Inflammatory macrophage (primary cell): ENCODE data around the gene MAPK8.
"Not testable (repeated sequence)": the region's sequence is repeated elsewhere in the genome, so short reads cannot be mapped to it uniquely, and the experiment has no call there.

Experiments used
- DNase-seq, 2 donors: peaks; one replicate each; pipeline ENCODE4 v3.0.0-alpha.2; 2020 to 2022

MAPK8 gene

DNA sequence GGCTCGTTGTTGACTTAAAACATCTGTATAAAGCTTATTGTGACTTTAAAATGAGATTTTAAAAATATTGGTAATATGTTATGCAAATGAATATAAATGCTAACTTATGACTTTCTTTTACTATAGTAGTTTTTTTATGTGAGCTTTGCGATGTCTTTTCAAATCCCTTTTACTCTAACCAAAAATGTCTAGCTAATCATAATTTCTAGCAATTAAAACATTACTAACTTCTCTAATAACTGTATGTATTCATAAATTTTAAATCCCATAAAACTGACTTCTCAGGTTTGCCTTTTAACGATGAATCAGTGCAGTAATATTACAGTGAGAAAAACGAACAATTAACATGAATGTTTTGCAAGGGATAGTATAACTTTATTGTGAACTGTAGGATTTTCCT lies 113.2 kb downstream of the MAPK8 start:
- no peak for DNase-seq

DNA sequence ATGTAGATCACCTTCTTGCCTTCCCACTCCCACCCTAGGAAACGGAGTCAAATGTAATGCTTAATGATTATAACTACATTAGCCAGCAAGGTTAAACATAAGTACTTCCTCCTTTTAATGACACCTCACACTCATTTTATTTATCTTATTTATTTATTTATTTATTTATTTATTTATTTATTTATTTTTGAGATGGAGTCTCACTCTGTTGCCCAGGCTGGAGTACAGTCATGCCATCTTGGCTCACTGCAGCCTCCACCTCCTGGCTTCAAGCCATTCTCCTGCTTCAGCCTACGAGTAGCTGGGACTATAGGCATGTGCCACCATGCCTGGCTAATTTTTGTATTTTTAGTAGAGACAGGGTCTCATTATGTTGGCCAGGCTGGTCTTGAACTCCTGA lies 115.4 kb downstream of the MAPK8 start:
- DNase-seq: not testable (repeated sequence)

DNA sequence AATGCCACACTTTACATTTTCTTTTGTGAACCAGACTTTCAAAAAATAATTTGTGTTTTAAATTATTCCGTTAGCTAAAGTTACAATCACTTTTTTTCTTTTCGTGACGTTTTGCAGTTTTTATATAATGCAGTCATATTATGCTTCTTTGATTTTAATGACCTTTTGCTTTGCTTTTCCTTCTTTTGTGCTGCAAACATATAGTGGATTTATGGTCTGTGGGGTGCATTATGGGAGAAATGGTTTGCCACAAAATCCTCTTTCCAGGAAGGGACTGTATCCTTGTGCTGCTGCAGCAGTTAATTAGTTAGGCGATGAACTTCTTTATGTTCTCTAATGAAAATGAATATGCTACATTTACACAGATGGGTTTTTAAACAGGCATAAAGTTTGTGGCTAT lies 117.4 kb downstream of the MAPK8 start:
- DNase-seq: no peak

DNA sequence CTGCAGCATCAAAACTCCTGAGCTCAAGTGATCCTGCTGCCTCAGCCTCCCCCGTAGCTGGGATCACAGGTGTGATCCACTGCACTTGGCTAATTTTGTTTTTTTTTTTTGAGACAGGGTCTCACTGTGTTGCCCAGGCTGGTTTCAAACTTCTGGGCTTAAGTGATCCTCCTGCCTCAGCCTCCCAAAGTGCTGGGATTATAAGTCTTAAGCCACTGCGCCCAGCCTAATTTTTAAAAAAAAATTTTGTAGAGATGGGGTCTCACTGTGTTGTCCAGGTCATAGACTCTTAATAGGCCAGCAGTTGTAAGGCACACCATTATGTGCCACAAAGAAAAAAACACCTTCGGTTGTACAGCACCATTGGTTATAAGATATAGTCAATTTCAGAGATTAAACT lies 122.4 kb downstream of the MAPK8 start:
- no peak for DNase-seq

DNA sequence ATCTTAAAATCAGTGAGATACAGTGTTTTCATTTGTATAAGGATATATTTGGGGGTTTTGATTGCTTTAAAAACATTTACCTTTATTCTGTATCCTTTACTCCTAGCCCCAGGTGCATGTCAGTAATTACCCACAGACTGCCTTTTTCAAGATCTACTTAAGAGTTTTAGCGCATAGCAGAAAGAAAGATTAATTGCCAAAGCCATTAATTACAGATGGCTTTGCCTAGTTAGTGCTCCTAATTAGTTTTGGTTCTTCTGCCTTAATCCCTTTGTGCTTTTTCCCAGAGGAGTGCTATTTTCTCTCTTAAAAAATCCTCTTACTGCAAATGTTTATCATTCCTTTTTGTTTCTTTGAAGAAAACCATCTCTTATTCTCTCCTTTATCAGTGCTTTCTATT lies 122.8 kb downstream of the MAPK8 start:
- no peak for DNase-seq

DNA sequence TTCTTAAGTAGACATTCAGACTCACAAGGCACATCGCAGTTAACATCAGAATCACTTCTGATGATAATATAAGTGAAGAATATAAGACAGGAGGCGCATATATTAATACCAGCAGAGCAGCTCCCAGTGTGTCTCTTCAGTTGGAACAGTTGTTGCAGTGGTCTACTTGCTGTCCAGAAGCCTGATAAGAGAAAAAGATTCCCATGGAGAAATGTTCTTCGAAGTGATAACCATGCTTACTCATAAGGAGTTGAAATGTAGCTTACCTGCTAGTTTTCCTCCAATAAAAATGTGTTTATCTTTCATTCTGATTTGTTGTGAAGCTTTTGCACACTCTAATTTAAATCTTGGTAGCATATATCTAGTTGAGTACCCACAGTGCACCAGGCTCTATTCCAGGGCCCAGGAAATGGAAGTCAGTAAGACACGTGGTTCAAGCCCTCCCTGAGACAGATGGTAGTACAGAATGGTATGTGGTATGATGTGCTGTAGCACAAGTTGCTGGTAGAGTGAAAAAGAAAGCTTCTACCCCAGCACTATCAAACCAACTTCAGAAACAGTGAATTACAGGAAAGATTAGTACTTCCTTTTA lies 124.0 kb downstream of the MAPK8 start:
- no peak for DNase-seq

DNA sequence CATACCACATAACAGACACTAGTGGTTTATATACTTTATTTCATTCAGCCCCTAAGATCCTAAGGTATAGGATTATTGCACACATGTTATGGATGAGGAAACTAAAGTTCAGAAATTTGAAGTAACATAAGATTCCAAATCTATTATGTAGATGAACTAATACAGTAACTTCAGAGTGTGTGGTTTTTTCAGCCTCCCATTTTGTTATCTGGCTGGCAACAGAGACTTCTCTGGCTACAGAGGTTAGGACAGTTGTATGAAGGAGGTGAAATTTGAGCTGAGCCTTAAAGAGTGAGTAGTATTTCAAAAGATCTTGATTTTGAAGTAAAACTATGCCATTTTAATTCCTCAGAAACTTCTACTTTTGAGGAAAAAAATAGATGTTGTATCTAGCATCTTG lies 125.4 kb downstream of the MAPK8 start:
- no peak for DNase-seq

DNA sequence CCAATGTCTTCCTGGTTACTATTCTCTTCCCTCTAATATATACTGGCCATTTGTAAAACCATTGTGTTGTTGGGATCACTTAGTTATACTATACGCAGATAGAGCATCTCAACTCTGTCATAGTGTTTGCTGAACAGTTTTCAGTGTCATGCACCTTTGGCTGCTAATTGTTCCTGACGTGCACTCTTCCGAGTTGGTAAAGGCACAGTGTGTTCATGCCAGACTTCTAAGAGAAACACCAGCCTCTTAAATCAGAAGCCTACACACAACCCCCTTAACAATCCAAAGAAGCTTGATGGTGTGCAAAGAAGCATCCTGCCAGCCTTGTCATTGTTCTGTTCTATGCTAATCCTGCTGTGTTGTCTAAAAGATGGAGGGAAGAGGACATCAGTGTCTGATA lies 131.1 kb downstream of the MAPK8 start:
- DNase-seq: no peak

DNA sequence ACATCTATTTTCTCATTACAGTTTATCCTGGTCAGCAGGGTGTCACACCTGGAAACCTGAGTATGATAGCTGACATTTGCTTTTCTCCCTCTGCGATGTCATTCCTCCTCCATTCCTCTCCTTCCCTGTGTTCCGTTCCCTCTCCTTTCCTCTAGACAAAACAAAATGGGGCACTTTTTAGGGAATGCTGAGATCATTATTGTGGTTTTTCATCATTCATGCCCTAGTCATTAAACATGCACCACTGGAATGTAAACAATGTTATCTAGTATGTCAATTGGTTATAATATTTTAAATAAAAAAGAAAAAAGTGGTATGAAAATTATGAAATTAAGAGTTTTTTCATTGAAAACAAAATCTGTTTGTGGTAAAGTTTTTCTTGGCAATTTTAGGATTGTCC lies 132.6 kb downstream of the MAPK8 start:
- no peak for DNase-seq

DNA sequence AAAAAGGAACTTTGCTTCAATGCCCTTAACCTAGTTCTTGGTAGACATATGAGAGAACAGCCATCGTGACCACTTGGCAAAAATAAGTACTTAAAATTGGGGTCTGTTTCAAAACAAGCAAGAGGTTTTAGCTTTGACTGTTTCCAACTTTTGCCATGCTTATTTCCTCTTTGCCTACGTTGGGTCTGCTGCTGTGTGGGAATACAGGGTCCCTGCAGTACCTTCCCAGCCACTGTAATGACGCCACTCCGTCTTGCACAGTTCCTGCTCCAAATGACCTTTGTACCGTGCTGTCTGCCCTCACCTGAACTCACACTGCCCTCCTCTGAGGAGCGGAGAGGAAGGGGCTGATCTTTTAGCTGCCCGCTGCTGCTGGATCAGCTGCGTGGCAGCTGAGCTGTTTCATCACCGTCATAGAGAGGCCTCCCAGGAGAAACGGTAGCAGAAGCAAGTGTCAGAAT lies 133.1 kb downstream of the MAPK8 start:
- DNase-seq: no peak

DNA sequence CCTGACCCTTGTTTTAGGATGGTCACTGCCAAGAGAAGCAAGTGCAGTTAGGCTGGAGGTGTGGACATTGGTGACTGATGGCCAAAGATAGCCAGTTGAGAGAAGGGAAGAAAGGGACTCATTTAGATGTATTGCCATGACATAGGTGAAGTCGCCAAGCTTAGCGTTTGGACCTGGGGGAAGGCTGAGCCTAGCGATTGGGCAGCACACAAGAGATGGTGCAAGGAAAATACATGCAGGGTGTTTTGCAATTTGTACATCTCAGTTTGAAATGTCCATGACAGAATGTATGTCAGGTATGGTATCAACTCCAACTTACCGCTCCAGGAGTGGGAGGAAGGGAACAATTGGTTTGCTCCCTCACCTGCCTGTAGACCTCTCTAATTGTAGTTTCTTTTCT lies 134.3 kb downstream of the MAPK8 start:
- no peak for DNase-seq

DNA sequence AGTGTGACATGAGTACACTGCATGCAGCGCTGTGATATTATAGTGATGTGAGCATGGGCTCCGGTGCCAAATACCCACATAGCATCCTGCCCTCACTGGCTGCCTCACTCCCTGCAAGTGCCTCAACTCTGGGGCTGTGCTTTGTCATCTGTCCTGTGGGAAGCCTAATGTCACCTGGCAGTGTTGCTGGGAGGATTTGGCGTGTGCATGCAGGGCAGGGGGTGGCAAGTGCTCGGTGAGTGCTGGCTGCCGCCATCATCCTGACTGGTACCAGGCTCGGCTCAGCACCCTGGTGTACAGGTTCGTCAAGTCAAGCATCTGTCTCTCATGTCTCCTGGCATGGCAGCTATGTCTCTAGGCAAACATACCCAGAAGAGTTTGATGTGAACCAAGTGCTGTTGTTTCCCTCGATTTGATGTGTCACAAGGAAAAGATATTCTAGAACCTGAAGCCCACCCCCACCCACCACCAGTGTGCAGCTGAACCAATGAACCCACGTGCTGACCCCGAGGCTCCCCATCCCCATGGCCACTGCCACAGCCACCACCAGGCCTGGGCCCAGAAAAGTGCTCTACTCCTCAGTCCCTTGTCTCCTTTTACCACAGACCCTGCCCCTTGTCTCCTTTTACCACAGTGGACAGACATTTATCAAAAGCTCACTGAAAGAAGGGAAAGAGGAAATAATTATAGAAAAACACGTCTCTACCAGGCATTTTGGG lies 135.8 kb downstream of the MAPK8 start:
- DNase-seq: no peak

DNA sequence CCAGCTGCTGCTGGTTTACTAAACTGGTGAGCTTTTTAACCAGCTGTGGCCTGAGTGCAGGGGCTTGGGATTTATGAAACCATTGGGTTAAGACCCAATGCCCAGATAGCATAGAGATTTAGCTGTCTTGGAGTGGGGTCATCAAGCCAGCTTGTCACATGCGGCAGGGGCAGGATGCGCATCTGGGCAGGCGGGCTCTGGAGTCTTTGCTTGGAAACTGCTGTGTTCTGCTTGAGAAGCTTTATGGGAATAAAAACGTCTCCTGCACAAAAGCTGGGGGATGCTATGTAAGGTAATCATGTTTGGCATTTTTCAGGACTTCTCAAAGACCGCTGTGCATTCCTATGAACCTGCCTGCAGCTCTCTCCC lies 136.3 kb downstream of the MAPK8 start:
- no peak for DNase-seq

DNA sequence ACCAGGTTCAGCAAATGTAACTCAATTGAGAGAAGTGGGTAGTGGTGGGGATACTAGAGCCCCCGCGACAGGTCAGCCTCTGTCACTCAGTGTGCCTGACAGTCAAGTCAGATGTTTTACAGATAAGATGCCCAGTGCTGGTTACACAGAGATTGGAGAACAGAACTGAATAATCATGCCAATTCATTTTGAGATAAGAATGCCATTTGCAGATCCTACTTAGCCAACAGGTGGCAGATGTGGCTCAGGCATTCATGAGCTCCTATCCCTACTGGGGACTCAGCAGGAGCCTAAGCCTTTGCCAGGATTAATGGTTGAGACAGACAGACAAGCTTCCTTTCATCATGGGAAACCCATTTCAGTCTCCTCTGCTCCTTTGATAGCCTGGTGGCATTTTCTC lies 137.8 kb downstream of the MAPK8 start:
- DNase-seq: peak; percentile 32 to 62

DNA sequence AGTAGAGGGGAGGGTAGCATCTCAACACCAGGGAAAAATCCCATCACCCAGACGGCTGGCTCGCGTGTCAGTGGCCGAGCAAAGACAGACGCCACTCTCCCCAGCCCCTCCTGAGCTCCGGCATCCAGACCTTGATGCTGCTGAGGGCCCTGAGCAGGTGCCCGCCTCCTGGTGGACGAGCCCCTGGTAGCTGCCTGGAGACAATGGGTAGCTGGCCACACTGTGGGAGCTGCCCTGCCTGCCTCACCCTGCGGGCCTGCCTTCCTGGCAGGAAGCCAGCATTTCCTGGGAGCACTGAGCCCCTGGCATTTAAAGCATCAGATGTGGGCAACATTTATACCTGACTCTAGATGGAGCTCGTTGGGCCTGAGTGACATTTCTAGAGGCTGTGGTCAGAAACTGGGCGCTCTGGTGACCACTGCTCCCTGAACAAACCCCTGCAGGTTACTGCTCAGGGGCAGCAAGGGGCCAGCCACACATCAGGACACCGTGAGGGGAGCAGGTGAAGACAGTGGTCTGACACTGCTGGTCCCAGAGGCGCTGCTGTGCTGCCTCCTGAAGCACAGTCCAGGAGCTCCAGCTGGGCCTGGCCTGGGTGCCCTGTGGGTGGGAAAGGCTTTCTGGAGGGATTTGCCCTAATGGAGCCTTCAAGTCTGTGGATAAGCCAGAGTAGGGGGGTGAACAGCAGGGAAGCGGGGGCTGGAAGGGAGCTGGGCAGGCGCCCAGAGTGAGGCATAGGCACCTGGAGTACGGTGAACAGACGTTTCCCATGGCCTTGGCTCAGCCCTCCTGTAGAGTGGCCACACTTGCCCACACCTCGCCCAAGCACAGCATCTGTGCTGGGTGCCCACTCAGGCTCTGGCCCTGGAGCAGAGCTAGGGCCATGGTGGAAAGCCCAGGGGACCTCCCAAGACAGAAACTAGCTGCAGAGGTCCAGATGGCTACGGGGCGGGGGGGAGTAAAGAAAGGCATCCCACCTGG lies 138.7 kb downstream of the MAPK8 start:
- DNase-seq: no peak

DNA sequence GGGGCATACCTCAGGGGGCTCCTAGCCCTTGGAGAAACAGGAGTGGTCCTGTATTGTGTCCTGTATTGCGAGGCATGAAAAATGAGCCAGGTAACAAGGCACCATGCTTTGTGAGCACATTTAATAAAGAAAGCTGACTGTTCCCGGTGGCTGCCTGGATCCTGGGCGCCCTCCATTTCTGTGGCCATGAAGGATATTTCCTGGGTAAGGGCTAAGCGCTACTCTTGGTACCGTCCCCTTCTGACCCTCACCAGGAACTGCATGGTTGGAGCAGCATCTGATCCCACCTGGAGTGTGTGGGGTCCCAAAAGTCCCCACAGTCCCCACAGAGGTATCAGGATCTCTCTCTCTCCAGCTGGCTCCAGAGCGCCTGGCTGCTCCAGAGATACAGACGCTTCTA lies 139.5 kb downstream of the MAPK8 start:
- DNase-seq: no peak

DNA sequence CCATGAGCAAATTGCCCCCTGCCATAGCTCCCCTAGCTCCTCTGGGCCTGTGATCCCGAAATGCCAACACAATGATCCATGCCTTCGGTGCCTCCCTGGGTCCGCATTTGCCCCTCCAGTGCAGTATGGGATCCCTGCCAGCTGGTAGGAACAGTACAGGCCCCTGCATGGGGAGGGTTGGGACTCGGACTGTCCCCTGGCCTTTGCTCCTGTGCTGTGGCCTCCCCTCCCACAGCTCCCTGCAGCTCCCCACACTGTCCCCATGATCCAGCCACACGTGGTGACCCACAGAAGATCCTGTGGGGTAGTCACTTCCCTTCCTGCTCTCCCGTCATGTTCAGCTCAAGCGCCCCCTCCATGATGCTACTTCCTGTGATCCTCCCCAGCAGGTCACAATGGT lies 140.3 kb downstream of the MAPK8 start:
- DNase-seq: peak; percentile 68 to 91

DNA sequence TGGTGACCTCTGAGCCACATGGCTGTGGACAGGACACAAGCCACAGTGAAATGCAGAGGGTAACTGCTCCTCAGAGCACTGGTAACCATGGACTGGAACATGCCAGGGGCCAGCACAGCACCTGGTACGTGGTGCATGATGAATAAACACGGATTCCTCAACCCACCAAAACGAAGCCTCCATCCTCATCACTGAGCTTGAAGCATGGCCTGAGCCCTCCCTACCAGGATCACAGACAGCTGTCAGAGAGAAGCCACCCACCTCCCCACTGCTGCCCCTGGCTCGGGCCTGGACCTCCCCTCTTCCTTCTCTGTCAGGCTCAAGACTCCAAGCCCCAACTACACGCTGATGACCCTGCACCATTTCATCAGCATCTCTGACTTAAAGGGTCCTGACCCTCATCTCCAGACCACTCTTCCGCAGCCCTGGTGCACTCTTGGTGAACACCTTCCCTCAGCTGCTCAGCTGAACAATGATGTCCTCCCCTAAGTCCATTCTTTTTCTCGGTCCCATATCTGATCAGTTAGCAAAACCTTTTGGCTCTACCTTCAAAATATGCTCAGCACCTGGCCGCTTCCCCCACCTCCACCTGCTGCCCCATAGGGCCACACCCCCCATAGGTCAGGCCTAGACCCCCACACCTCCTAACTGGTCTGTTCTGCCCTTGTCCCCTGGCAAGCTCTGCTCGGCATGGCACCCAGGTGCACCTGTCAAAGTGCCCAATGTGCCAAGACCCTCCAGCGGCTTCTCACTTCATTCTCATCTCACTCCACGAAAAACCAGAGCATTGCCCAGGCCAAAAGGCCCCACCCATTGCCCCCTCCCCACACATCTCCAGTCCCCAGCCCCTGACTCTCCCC lies 141.1 kb downstream of the MAPK8 start:
- no peak for DNase-seq

DNA sequence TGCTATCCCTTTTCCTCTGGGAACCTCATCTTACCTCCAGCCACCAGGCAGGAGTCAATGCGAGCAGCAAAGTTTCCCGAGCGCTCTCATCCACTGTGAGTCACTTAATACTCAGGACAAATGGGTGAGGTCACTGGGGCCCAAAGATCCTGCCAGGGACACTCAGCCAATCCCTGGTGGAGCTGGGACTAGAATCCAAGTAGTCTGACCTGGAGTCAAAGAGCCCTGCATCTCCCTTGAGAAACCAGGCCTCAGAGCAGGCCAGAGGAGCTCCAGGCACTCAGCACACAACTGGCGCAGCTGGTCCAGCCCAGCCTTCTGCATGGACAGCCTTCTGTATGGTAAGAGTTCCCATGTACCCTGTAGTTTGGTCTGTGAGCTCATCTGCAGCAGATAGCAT lies 142.3 kb downstream of the MAPK8 start:
- no peak for DNase-seq

DNA sequence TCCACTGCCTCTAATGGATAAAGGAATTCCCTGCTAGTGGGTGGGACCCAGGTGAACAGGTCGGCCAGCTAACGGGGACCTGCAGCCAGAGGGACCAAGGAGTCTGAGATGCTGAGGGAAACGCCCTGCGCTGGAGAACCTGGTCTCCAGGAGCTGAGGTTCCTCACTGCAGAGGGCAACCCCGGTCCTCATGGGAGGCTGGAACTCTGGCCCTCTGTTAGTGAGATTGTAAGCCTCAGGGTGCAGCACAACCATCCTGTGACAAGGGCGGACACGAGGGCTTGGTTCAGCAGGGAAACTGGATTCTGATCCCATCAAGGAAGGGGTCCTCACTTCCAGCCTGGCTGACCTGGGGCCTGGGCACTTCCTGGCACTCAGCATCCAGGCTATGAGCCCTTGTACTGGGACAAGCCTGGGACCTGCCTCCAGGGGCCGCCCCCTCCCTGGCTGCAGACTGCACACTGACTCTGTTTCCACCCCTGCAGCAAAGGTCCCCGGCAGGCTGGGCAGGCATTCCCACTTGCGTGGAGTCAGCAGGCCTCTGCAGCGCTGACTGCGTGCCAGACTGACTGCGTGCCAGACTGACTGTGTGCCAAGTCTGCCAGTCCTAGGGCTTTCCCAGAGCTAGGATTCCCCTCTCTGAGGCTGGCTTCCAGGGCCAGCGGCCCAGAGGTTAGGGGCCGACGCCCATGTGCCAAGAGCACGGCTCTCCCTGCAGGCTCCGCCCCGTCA lies 143.2 kb downstream of the MAPK8 start:
- no peak for DNase-seq

DNA sequence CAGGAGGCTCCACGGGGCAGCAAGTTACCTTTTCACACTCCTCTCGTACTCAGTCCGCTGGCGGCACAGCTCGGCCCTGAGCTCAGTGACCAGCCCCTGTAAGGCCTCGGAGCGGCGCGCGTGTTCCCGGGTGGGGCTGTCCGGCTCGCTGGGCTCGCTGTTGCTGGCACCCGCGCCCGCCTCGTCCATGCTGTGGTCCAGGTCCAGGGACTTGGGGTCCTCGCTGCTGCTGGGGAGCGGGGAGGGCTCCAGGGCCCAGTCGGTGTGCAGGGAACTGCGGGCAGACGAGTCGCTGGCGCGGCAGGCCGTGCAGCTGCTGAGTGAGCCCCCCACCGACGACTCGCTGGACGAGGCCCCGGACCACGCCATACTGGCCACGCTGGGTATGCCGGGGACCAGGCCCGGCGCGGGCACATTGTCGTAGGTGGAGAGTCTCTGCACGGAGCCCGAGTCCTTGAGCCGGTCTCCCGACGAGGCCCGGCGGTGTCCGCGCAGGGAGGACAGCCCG lies 143.8 kb downstream of the MAPK8 start:
- DNase-seq: no peak
